ENCODE results near the gene GPC6. TPM values are rescaled to one million over a fixed set of nuclear protein-coding genes. Genes with fewer than 3 reads are reported as not detected.

The GPC6 gene
- total RNA-seq, 1 experiment from 2014 or later, result not detected

DNA sequence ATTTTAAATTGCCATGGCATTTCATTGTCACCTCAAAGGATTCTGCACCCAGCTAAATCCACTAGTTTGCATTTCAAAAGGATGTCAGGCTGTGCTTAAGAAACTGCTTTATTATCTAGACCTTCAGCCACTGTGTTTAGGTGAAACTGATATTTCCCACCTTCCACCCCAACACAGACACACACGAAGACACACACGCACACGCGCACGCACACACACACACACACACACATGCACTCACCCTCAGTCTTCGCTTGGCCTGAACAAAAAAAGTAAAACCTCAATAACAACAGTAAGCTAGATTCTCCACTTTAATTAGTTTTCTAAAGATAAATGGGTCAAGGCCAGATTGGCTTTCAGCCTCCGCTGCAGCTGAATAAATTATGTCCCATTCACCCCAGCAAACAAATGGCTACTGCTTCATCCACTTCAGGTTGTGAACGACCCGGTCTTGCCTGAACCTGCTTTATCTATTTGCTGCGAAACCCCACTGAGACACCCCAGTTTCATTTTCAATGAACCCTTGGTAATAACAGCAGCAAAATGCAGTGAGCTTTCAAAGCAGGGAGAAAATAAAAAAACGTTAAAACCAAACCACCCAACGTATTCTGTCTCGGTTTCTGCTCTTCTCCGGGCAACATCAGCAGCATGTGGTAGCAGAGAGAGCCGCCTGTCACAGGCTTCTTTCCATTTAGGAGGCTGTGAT lies 1086.1 kb downstream of the GPC6 start:
- CTCF ChIA-PET, result no interaction called here
- no peak overlapping the region for H2AFZ ChIP-seq

DNA sequence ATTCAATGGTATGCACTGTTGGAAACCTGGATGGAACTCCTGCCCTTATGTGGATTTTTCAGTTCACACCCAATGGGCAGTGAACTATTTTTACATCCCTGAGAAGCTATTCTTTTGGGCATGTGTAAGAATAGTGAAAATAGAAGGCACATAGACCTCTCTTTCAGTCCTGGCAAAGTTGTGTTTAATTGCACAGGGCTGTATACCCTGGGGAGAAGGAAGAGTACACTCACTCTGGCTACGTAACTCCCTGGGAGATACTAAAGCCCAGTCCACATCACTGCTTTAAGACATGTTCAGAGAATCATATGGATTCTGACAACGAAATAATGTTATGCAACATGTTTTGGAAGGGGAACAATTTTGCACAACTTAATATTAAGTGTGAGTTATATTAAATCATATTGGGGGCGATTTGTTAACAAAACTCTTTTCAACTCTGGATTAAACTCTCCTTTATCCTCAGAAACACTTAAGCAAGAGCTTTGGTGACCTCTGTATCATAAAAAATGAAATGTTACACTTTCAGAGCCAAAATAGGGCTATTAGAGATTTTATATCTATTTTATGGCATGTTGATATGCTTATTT lies 1086.8 kb downstream of the GPC6 start:
- Histone ChIP-seq H3K79me2 (ENCODE audit: low read depth) (no peaks in the 10 kb centered on the region), H3K27me3 (ENCODE audit: insufficient read depth, low read depth) (no peaks in the 10 kb centered on the region), H3F3A (ENCODE audit: insufficient read depth, low read depth) (no peaks in the 10 kb centered on the region), H4K20me1 (ENCODE audit: insufficient read depth) (no peaks in the 10 kb centered on the region), H2AFZ (no peak overlapping the region), H3K36me3 (ENCODE audit: low read depth) (no peaks in the 10 kb centered on the region), H3K4me3 (no peak overlapping the region), H3K4me1 (replicated peaks; ENCODE audit: insufficient read depth) (no peaks in the 10 kb centered on the region), H3K9me3 (ENCODE audit: insufficient read depth, low read depth) (no peaks in the 10 kb centered on the region), H3K4me2 (no peak overlapping the region), H3K9me2 (ENCODE audit: insufficient read depth) (no peaks in the 10 kb centered on the region), H3K27ac (no peak overlapping the region)
- POLR2A ChIA-PET (ENCODE audit: unreplicated experiment), result no interaction called here
- no TSS peak for BruUV-seq (replicated peaks)
- DNase-seq, result no peak
- CTCF ChIA-PET, result no interaction called here
- intact Hi-C loops (cut with micrococcal nuclease; ENCODE audit: unreplicated experiment), result no loop called here
- no peak for TF ChIP-seq EZH2 (IDR thresholded peaks at IDR 0.05; ENCODE audit: low read depth)
- TF ChIP-seq, protein P1, sequence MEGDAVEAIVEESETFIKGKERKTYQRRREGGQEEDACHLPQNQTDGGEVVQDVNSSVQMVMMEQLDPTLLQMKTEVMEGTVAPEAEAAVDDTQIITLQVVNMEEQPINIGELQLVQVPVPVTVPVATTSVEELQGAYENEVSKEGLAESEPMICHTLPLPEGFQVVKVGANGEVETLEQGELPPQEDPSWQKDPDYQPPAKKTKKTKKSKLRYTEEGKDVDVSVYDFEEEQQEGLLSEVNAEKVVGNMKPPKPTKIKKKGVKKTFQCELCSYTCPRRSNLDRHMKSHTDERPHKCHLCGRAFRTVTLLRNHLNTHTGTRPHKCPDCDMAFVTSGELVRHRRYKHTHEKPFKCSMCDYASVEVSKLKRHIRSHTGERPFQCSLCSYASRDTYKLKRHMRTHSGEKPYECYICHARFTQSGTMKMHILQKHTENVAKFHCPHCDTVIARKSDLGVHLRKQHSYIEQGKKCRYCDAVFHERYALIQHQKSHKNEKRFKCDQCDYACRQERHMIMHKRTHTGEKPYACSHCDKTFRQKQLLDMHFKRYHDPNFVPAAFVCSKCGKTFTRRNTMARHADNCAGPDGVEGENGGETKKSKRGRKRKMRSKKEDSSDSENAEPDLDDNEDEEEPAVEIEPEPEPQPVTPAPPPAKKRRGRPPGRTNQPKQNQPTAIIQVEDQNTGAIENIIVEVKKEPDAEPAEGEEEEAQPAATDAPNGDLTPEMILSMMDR (conservative IDR thresholded peaks at IDR 0.05), result no peak

More for the DNA sequence above, 1086.1 kb downstream of the GPC6 start:
- H3K27me3 ChIP-seq (ENCODE audit: insufficient read depth, low read depth), result no peaks in the 10 kb centered on the region
- no peaks in the 10 kb centered on the region for H3K9me3 ChIP-seq (ENCODE audit: insufficient read depth, low read depth)
- POLR2A ChIA-PET (ENCODE audit: unreplicated experiment), result no interaction called here
- H3F3A ChIP-seq (ENCODE audit: insufficient read depth, low read depth), result no peaks in the 10 kb centered on the region
- no peak overlapping the region for H3K4me3 ChIP-seq
- H3K4me1 ChIP-seq (replicated peaks; ENCODE audit: insufficient read depth), result no peaks in the 10 kb centered on the region
- H3K4me2 ChIP-seq, result no peak overlapping the region
- no peaks in the 10 kb centered on the region for H3K9me2 ChIP-seq (ENCODE audit: insufficient read depth)
- H3K36me3 ChIP-seq (ENCODE audit: low read depth), result no peaks in the 10 kb centered on the region
- H4K20me1 ChIP-seq (ENCODE audit: insufficient read depth), result no peaks in the 10 kb centered on the region
- BruUV-seq (replicated peaks), result no TSS peak
- no peak overlapping the region for H3K27ac ChIP-seq
- TF ChIP-seq EZH2 (IDR thresholded peaks at IDR 0.05; ENCODE audit: low read depth), result no peak
- TF ChIP-seq, protein P1 (conservative IDR thresholded peaks at IDR 0.05), result no peak
- no peaks in the 10 kb centered on the region for H3K79me2 ChIP-seq (ENCODE audit: low read depth)
- DNase-seq, result no peak
- intact Hi-C loops (cut with micrococcal nuclease; ENCODE audit: unreplicated experiment), result no loop called here

DNA sequence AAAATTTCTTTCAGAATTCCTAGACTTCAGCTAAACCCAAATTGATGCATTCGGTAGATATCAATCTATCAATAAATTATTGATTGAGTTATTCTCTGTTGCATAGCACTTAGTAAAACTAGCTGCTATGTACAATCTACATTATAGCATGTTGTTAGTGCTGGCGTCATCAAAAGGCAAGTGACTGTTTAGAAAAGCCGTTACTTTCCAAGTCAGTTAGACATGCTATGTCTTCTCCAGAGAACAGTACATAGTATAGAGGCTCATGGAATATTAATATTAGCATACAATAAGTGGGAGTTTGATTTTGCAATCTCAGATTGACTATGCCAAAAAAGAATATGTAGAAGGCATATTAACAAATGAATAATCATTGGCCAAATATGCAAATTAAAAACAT lies 1087.3 kb downstream of the GPC6 start:
- Histone ChIP-seq H3K4me2 (no peak overlapping the region), H3K9me3 (ENCODE audit: insufficient read depth, low read depth) (no peaks in the 10 kb centered on the region), H3F3A (ENCODE audit: insufficient read depth, low read depth) (no peaks in the 10 kb centered on the region), H3K27ac (no peak overlapping the region), H3K79me2 (ENCODE audit: low read depth) (no peaks in the 10 kb centered on the region), H2AFZ (no peak overlapping the region), H3K27me3 (ENCODE audit: insufficient read depth, low read depth) (no peaks in the 10 kb centered on the region), H4K20me1 (ENCODE audit: insufficient read depth) (no peaks in the 10 kb centered on the region), H3K9me2 (ENCODE audit: insufficient read depth) (no peaks in the 10 kb centered on the region), H3K4me1 (replicated peaks; ENCODE audit: insufficient read depth) (no peaks in the 10 kb centered on the region), H3K4me3 (no peak overlapping the region), H3K36me3 (ENCODE audit: low read depth) (no peaks in the 10 kb centered on the region)
- BruUV-seq (replicated peaks), result no TSS peak
- no peak for TF ChIP-seq EZH2 (IDR thresholded peaks at IDR 0.05; ENCODE audit: low read depth)
- TF ChIP-seq, protein P1 (conservative IDR thresholded peaks at IDR 0.05), result no peak
- DNase-seq, result no peak
- ChIA-PET CTCF (no interaction called here), POLR2A (ENCODE audit: unreplicated experiment) (no interaction called here)
- intact Hi-C loops (cut with micrococcal nuclease; ENCODE audit: unreplicated experiment), result no loop called here
